ENCODE results near the gene NID2. TPM values are rescaled to one million over a fixed set of nuclear protein-coding genes. Genes with fewer than 3 reads are reported as not detected.

NID2 gene
- total RNA-seq, 4 donors from 2014 or later, result 1.9 to 5.6 (median 4.3) TPM

- TF ChIP-seq POLR2A (IDR thresholded peaks at IDR 0.05) (no peak), CTCF (IDR thresholded peaks at IDR 0.05 in 4 of 5, conservative IDR thresholded peaks at IDR 0.05 in 1 of 5) (no peak)
- in situ Hi-C loops (cut with MboI; ENCODE audit: low sequenced_read_pairs in 4 of 4), result no loop called here
- Histone ChIP-seq H3K4me3 (no peak overlapping the region), H3K4me1 (no peaks in the 10 kb centered on the region), H3K27me3 (no peaks in the 10 kb centered on the region), H3K27ac (no peak overlapping the region), H3K9me3 (no peaks in the 10 kb centered on the region), H3K36me3 (no peaks in the 10 kb centered on the region)
- ATAC-seq, result no peak
- no peak for DNase-seq
- intact Hi-C loops (cut with DNase I; ENCODE audit: low total_unique reads), result no loop called here
Measured at GRCh38 chr14:52112336-52113018, 43.6 kb upstream of the NID2 start.

GRCh38 chr14:52111583-52111982 is 42.7 kb upstream of the NID2 start:
- Histone ChIP-seq H3K27ac (no peak overlapping the region), H3K9me3 (no peaks in the 10 kb centered on the region), H3K4me3 (no peak overlapping the region), H3K27me3 (no peaks in the 10 kb centered on the region), H3K4me1 (no peaks in the 10 kb centered on the region), H3K36me3 (no peaks in the 10 kb centered on the region)
- in situ Hi-C loops (cut with MboI; ENCODE audit: low sequenced_read_pairs in 4 of 4) (no loop called here), intact Hi-C loops (cut with DNase I; ENCODE audit: low total_unique reads) (no loop called here)
- ATAC-seq, result no peak
- TF ChIP-seq POLR2A (IDR thresholded peaks at IDR 0.05) (no peak), CTCF (IDR thresholded peaks at IDR 0.05 in 4 of 5, conservative IDR thresholded peaks at IDR 0.05 in 1 of 5) (no peak)
- DNase-seq, result no peak

GRCh38 chr14:52110441-52111086 is 41.7 kb upstream of the NID2 start:
- H3K36me3 ChIP-seq, result no peaks in the 10 kb centered on the region
- intact Hi-C loops (cut with DNase I; ENCODE audit: low total_unique reads), result no loop called here
- H3K4me1 ChIP-seq, result no peaks in the 10 kb centered on the region
- H3K4me3 ChIP-seq, result no peak overlapping the region
- ATAC-seq (no peak), DNase-seq (no peak)
- no peak overlapping the region for H3K27ac ChIP-seq
- H3K27me3 ChIP-seq, result no peaks in the 10 kb centered on the region
- in situ Hi-C loops (cut with MboI; ENCODE audit: low sequenced_read_pairs in 4 of 4), result no loop called here
- TF ChIP-seq CTCF (IDR thresholded peaks at IDR 0.05 in 4 of 5, conservative IDR thresholded peaks at IDR 0.05 in 1 of 5), result no peak
- TF ChIP-seq POLR2A (IDR thresholded peaks at IDR 0.05), result no peak
- H3K9me3 ChIP-seq, result no peaks in the 10 kb centered on the region

DNA sequence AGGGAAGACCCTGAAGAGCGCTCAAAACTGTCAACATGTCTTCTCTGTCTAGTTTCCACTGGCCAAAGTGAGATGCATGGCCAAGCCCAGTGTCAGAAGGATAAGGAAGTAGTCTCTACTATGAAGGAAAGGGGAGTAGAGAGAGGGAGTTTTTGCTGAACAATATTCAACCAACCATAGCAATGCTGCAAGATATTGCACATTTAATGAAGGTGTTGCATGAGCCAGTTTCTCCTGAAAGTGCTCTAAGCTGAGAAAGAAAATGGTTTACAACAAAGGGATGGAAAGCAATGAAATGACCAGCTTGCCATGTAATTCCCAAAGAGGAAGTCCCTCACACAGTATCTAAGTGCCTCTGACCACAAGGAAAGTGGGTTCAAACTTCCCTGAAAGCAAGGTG is 40.0 kb upstream of the NID2 start:
- ATAC-seq, result no peak
- intact Hi-C loops (cut with DNase I; ENCODE audit: low total_unique reads) (no loop called here), in situ Hi-C loops (cut with MboI; ENCODE audit: low sequenced_read_pairs in 4 of 4) (no loop called here)
- Histone ChIP-seq H3K27me3 (no peaks in the 10 kb centered on the region), H3K4me3 (no peak overlapping the region), H3K4me1 (no peaks in the 10 kb centered on the region), H3K27ac (no peak overlapping the region), H3K9me3 (no peaks in the 10 kb centered on the region), H3K36me3 (no peaks in the 10 kb centered on the region)
- DNase-seq, result no peak
- no peak for TF ChIP-seq POLR2A (IDR thresholded peaks at IDR 0.05)
- TF ChIP-seq CTCF (IDR thresholded peaks at IDR 0.05 in 4 of 5, conservative IDR thresholded peaks at IDR 0.05 in 1 of 5), result no peak

Data from gastrocnemius medialis (tissue), 4 donors.